ENCODE data around the gene PHF14. TPM values are rescaled to one million over a fixed set of nuclear protein-coding genes. Genes with fewer than 3 reads are reported as not detected.

The PHF14 gene
- polyA plus RNA-seq, 2 of the 4 experiments (the other 2 are of a cell fraction) = 36.7 to 48.0 TPM

DNA sequence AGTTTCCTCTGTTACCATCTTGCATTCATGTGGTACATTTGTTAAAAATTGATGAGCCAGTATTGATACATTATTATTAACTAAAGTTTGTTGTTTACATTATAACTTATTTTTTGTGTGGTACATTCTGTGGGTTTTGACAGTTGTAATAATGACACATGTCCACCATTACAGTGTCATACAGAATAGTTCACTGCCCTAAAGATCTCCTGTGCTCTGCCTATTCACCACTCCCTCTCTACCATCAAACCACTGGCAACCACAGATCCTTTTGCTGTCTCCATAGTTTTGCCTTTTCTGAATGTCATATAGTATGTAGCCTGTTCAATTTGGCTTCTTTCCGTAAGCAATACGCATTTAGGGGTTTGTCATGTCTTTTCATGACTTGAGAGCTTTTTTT is 156.9 kb downstream of the PHF14 start:
- DNase-seq (ENCODE audit: low read depth in 1 of 2, low spot score in 1 of 2) = no peak
- no peak overlapping the region for H3K4me3 ChIP-seq
- no peaks in the 10 kb centered on the region for H3K4me1 ChIP-seq
- CTCF ChIA-PET = no interaction called here
- H3K4me2 ChIP-seq = no peak overlapping the region
- WGBS (ENCODE audit: missing lambda C conversion rate) = 97% methylated on average over 2 of the region's 2 CpGs
- no peaks in the 10 kb centered on the region for H3K9me3 ChIP-seq
- ATAC-seq = no peak
- FAIRE-seq = no peak
- TF ChIP-seq ZC3H11A (IDR thresholded peaks at IDR 0.05) (no peak), ZFP36 (IDR thresholded peaks at IDR 0.05; ENCODE audit: borderline replicate concordance, partially characterized antibody) (no peak), ESRRA (IDR thresholded peaks at IDR 0.05; ENCODE audit: borderline replicate concordance, low read length) (no peak), POLR2AphosphoS2 (conservative IDR thresholded peaks at IDR 0.05; ENCODE audit: low read length) (no peak), CBX2 (IDR thresholded peaks at IDR 0.05; ENCODE audit: borderline replicate concordance, low read depth) (no peak), JUNB (IDR thresholded peaks at IDR 0.05) (no peak), CHD2 (IDR thresholded peaks at IDR 0.05; ENCODE audit: low read length, partially characterized antibody) (no peak), SREBF2 (IDR thresholded peaks at IDR 0.05) (no peak), HOXB13 (CRISPR knock-in tag; IDR thresholded peaks at IDR 0.05; ENCODE audit: low read depth) (no peak), E2F6 (IDR thresholded peaks at IDR 0.05; ENCODE audit: borderline replicate concordance, low read depth) (no peak), EP300 (IDR thresholded peaks at IDR 0.05) (no peak), TFCP2L1 (CRISPR knock-in tag; IDR thresholded peaks at IDR 0.05) (no peak), SMC3 (IDR thresholded peaks at IDR 0.05) (no peak), MAFK (IDR thresholded peaks at IDR 0.05; ENCODE audit: partially characterized antibody) (no peak), RARB (CRISPR knock-in tag; IDR thresholded peaks at IDR 0.05) (no peak), PHF8 (IDR thresholded peaks at IDR 0.05; ENCODE audit: borderline replicate concordance, low read depth) (no peak), CBX8 (IDR thresholded peaks at IDR 0.05) (no peak)
- TF ChIP-seq, protein P1, sequence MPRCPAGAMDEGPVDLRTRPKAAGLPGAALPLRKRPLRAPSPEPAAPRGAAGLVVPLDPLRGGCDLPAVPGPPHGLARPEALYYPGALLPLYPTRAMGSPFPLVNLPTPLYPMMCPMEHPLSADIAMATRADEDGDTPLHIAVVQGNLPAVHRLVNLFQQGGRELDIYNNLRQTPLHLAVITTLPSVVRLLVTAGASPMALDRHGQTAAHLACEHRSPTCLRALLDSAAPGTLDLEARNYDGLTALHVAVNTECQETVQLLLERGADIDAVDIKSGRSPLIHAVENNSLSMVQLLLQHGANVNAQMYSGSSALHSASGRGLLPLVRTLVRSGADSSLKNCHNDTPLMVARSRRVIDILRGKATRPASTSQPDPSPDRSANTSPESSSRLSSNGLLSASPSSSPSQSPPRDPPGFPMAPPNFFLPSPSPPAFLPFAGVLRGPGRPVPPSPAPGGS (IDR thresholded peaks at IDR 0.05) = no peak
- TF ChIP-seq, protein P2, sequence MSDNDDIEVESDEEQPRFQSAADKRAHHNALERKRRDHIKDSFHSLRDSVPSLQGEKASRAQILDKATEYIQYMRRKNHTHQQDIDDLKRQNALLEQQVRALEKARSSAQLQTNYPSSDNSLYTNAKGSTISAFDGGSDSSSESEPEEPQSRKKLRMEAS (IDR thresholded peaks at IDR 0.05) = no peak
- POLR2A ChIA-PET = no interaction called here
- no peak overlapping the region for H3K27ac ChIP-seq

- FAIRE-seq (no peak), DNase-seq (ENCODE audit: low read depth in 1 of 2, low spot score in 1 of 2) (no peak), ATAC-seq (no peak)
- no peak overlapping the region for H3K4me2 ChIP-seq
- no peak overlapping the region for H3K4me3 ChIP-seq
- H3K4me1 ChIP-seq = no peaks in the 10 kb centered on the region
- no peak overlapping the region for H3K27ac ChIP-seq
- WGBS (ENCODE audit: missing lambda C conversion rate) = 88% methylated on average over 1 of the region's 1 CpG
- H3K9me3 ChIP-seq = no peaks in the 10 kb centered on the region
- ChIA-PET POLR2A (no interaction called here), CTCF (no interaction called here)
- TF ChIP-seq JUN (IDR thresholded peaks at IDR 0.05) (no peak), HES2 (IDR thresholded peaks at IDR 0.05) (no peak), RARB (CRISPR knock-in tag; IDR thresholded peaks at IDR 0.05) (no peak), NPAS2 (CRISPR knock-in tag; IDR thresholded peaks at IDR 0.05; ENCODE audit: borderline replicate concordance) (no peak)
Measured at GRCh38 chr7:11133436-11133959, 159.8 kb downstream of the PHF14 start.

DNA sequence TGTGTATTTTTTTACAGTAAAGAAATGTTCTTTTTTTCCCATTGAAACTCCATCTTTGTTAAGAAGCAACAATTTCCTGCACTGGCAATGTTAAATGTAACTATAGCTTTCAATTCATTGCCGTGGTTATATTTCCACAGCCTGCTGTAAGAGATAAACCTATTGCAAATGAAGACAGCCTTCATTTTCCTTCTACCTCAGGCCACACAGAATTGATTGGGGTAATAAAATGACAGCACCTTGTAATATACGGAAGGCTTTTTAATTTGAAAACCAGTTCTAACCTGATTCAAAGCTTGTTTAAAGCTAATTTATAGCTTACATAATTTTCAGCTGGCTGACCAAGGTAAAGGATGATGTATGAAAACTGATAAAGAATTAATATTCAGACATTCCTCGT is 161.9 kb downstream of the PHF14 start:
- Histone ChIP-seq H3K4me1 (no peaks in the 10 kb centered on the region), H3K4me3 (no peak overlapping the region), H3K27ac (no peak overlapping the region), H3K9me3 (no peaks in the 10 kb centered on the region), H3K4me2 (no peak overlapping the region)
- ChIA-PET POLR2A (no interaction called here), CTCF (no interaction called here)
- FAIRE-seq (no peak), ATAC-seq (no peak), DNase-seq (ENCODE audit: low read depth in 1 of 2, low spot score in 1 of 2) (no peak)
- TF ChIP-seq RAD21 (conservative IDR thresholded peaks at IDR 0.05 in 1 of 2, IDR thresholded peaks at IDR 0.05 in 1 of 2) (no peak), RCOR1 (IDR thresholded peaks at IDR 0.05; ENCODE audit: low read depth, low read length) (no peak), E2F6 (IDR thresholded peaks at IDR 0.05; ENCODE audit: borderline replicate concordance, low read depth) (no peak)
- WGBS (ENCODE audit: missing lambda C conversion rate) = 92% methylated on average over 3 of the region's 3 CpGs

Measured in A549 (cell line).